Neutrophil (primary cell): ENCODE results near the gene TRIM10.

ENCODE experiments used
- H3K27ac ChIP-seq: fragments of 200-600 bp; sonication (generic); 2 replicates; pipeline ENCODE4 v1.5.1; 2016; ENCODE audit warnings: mild to moderate bottlenecking, moderate library complexity
- H3K27me3 ChIP-seq: fragments of 200-600 bp; sonication (generic); 2 replicates; pipeline ENCODE4 v1.6.0; 2016; ENCODE audit warnings: mild to moderate bottlenecking
- H3K36me3 ChIP-seq: fragments of 200-600 bp; sonication (generic); 2 replicates; pipeline ENCODE4 v1.5.1; 2017
- H3K4me1 ChIP-seq, 2 experiments: fragments of 200-600 bp in 1 of 2; sonication (generic) in 1 of 2; 1 replicate in 1 of 2; 2 replicates in 1 of 2; pipeline versions ENCODE4 v1.5.1 to v1.6.1; 2013 to 2016; ENCODE audit warnings: low read depth in 1 of 2, low read length in 1 of 2, mild to moderate bottlenecking in 1 of 2, moderate library complexity in 1 of 2; ENCODE audit not compliant: control insufficient read depth in 1 of 2, insufficient read depth in 1 of 2
- H3K4me3 ChIP-seq, 2 experiments: fragments of 200-600 bp in 1 of 2; sonication (generic) in 1 of 2; 1 replicate in 1 of 2; 2 replicates in 1 of 2; pipeline ENCODE4 v1.5.1; 2013 to 2016; ENCODE audit warnings: low read depth in 1 of 2, low read length in 1 of 2, mild to moderate bottlenecking in 1 of 2, moderate library complexity in 1 of 2
- H3K9me3 ChIP-seq: fragments of 200-600 bp; sonication (generic); 2 replicates; pipeline ENCODE4 v1.5.1; 2016
- CTCF ChIP-seq: fragments of 200-600 bp; sonication (generic); IDR thresholded peaks from 2 replicates; pipeline ENCODE4 v1.5.1; 2016; ENCODE audit warnings: antibody characterized with exemption

The TRIM10 gene

GRCh38 chr6:30154061-30154460 is 7.0 kb downstream of the TRIM10 start:
- Histone ChIP-seq H3K36me3 (no peaks in the 10 kb centered on the region), H3K27ac (no peak overlapping the region), H3K4me1 (peaks cover 19 to 34% of the 10 kb centered on the region in 2 experiments), H3K9me3 (no peaks in the 10 kb centered on the region), H3K4me3 (no peak overlapping the region), H3K27me3 (peaks cover 13% of the 10 kb centered on the region)
- no peak for TF ChIP-seq CTCF

DNA sequence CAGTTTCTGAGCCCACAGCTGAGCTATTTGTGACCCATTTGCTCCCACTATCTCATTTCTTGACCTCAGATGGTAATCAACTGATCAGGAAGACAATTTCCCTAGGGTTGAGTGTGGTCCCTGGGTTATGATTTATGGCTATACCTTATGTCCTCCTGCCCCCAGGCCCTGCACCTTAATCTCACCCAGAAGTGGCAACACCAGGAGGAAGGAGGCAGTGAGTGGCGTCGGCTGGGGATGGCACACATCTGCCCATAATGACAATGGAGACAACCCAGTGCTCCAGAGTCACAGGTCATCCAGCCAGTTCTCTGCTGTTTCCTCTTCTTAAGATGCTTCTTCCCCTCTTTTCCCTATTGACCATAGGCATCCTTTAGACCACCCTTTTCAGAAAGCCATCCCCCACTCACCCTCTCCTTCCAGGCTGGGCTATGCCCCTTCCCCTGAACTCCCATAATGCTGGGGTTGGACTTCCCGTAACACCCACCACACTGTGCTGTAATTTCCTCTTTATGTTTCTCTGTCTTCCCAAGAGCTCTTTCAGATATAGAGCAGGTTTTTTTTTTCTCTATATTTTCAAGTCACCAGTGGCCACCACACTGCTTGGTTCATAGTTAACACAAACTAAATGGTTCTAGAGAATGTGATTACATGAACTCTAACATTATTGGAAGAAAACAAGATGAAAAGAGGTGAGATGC is 8.0 kb downstream of the TRIM10 start:
- H3K9me3 ChIP-seq: no peaks in the 10 kb centered on the region
- TF ChIP-seq CTCF: no peak
- no peak overlapping the region for H3K27ac ChIP-seq
- H3K4me3 ChIP-seq: no peak overlapping the region
- peaks cover 7% of the 10 kb centered on the region for H3K27me3 ChIP-seq
- H3K36me3 ChIP-seq: no peaks in the 10 kb centered on the region
- peaks cover 19 to 34% of the 10 kb centered on the region in 2 experiments for H3K4me1 ChIP-seq

DNA sequence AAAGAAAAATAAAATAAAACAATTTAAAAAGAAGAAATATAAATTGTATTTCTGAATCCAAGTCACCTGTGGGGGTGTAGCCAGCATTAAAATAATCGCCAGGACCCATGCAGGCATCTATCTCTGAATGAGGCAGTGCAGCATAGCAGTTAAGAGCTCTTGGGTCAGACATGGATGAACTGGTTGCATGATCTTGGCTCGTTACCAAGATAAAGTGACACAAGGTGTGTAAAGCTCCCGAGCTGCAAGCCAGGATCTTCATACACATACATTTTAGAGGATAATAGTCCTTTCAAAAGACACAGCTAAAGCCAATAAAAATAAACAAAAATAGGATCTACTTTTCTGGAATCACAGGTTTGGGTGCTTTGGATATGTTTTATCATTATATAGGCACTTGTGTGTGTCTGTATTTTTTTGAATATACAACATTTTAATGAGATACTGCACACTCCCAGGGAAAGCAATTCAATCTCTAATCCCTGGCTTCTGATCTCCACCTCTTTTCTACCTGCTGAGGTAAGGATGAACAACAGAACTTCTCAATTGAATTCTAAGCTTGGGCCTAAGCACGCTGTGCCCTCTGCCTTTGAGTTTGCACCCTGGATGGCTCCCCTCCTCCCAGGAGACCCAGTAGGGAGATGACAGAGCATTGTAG is 8.9 kb downstream of the TRIM10 start:
- Histone ChIP-seq H3K27me3 (peaks cover 7% of the 10 kb centered on the region), H3K36me3 (no peaks in the 10 kb centered on the region), H3K4me3 (no peak overlapping the region), H3K9me3 (no peaks in the 10 kb centered on the region), H3K27ac (no peak overlapping the region), H3K4me1 (peaks cover 19 to 34% of the 10 kb centered on the region in 2 experiments)
- no peak for TF ChIP-seq CTCF

- TF ChIP-seq CTCF: no peak
- H3K4me3 ChIP-seq: no peak overlapping the region
- no peaks in the 10 kb centered on the region for H3K36me3 ChIP-seq
- no peak overlapping the region for H3K27ac ChIP-seq
- peaks cover 19 to 34% of the 10 kb centered on the region in 2 experiments for H3K4me1 ChIP-seq
- peaks cover 7% of the 10 kb centered on the region for H3K27me3 ChIP-seq
- no peaks in the 10 kb centered on the region for H3K9me3 ChIP-seq
These were observed 9.4 kb downstream of the TRIM10 start for GRCh38 chr6:30151580-30151979.

GRCh38 chr6:30150671-30151395 is 10.2 kb downstream of the TRIM10 start:
- peaks cover 3% of the 10 kb centered on the region for H3K27me3 ChIP-seq
- peaks cover 19 to 29% of the 10 kb centered on the region in 2 experiments for H3K4me1 ChIP-seq
- H3K36me3 ChIP-seq: no peaks in the 10 kb centered on the region
- no peak overlapping the region for H3K4me3 ChIP-seq
- no peak overlapping the region for H3K27ac ChIP-seq
- H3K9me3 ChIP-seq: no peaks in the 10 kb centered on the region
- TF ChIP-seq CTCF: no peak
